ENCODE data around the gene RPL27. TPM values are rescaled to one million over a fixed set of nuclear protein-coding genes. Genes with fewer than 3 reads are reported as not detected.

Gene RPL27
- total and polyA plus RNA-seq, 4 donors, result 188 to 928 (median 442) TPM

DNA sequence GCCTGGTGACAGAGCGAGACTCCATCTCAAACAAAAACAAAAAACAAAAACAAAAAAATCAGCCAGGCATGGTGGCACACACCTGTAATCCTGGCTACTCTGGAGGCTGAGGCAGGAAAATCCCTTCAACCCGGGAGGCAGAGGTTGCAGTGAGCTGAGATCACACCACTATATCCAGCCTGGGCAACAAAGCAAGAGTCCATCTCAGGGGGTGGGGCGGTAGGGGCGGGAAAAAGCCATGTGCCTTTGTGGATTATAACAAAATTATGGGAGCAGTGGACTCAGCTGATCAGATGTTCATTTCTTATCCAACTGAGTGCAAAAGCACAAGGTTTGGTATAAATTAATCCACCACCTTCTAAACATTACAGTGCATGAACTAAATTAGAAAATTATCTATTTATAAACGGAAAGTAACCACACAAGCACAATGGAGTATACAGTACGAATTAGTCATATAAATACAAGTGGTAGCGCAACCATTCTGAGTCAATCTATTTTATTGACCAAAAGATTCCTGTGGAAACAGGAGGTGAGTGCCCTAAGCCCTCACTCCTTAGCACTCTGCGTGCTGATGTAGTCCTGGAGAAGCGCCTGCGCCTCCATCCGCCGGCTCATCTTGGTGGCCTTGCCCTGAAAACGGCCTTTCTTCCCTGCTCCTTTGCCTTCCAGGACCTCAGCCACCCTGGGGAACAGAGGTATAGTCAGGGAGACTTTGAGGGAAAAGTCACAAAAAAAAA is 48.0 kb upstream of the RPL27 start:
- H3K4me1 ChIP-seq (ENCODE audit: control insufficient read depth in 4 of 4, insufficient read depth in 4 of 4, low read length in 3 of 4), result no peaks in the 10 kb centered on the region
- TF ChIP-seq, protein P1, sequence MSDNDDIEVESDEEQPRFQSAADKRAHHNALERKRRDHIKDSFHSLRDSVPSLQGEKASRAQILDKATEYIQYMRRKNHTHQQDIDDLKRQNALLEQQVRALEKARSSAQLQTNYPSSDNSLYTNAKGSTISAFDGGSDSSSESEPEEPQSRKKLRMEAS (IDR thresholded peaks at IDR 0.05), result no peak
- TF ChIP-seq, protein P2, sequence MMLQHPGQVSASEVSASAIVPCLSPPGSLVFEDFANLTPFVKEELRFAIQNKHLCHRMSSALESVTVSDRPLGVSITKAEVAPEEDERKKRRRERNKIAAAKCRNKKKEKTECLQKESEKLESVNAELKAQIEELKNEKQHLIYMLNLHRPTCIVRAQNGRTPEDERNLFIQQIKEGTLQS (IDR thresholded peaks at IDR 0.05), result no peak
- TF ChIP-seq HNF4A (conservative IDR thresholded peaks at IDR 0.05) (no peak), TAF1 (conservative IDR thresholded peaks at IDR 0.05) (no peak), NR2F2 (IDR thresholded peaks at IDR 0.05) (no peak), RAD21 (IDR thresholded peaks at IDR 0.05) (no peak), YY1 (IDR thresholded peaks at IDR 0.05) (no peak), GABPA (IDR thresholded peaks at IDR 0.05 in 1 of 2, conservative IDR thresholded peaks at IDR 0.05 in 1 of 2) (no peak), RXRA (IDR thresholded peaks at IDR 0.05) (no peak), FOXA2 (IDR thresholded peaks at IDR 0.05) (no peak), HNF4G (IDR thresholded peaks at IDR 0.05) (no peak), JUND (IDR thresholded peaks at IDR 0.05) (no peak), FOXA1 (IDR thresholded peaks at IDR 0.05) (no peak), SP1 (IDR thresholded peaks at IDR 0.05) (no peak)
- TF ChIP-seq, protein P3, sequence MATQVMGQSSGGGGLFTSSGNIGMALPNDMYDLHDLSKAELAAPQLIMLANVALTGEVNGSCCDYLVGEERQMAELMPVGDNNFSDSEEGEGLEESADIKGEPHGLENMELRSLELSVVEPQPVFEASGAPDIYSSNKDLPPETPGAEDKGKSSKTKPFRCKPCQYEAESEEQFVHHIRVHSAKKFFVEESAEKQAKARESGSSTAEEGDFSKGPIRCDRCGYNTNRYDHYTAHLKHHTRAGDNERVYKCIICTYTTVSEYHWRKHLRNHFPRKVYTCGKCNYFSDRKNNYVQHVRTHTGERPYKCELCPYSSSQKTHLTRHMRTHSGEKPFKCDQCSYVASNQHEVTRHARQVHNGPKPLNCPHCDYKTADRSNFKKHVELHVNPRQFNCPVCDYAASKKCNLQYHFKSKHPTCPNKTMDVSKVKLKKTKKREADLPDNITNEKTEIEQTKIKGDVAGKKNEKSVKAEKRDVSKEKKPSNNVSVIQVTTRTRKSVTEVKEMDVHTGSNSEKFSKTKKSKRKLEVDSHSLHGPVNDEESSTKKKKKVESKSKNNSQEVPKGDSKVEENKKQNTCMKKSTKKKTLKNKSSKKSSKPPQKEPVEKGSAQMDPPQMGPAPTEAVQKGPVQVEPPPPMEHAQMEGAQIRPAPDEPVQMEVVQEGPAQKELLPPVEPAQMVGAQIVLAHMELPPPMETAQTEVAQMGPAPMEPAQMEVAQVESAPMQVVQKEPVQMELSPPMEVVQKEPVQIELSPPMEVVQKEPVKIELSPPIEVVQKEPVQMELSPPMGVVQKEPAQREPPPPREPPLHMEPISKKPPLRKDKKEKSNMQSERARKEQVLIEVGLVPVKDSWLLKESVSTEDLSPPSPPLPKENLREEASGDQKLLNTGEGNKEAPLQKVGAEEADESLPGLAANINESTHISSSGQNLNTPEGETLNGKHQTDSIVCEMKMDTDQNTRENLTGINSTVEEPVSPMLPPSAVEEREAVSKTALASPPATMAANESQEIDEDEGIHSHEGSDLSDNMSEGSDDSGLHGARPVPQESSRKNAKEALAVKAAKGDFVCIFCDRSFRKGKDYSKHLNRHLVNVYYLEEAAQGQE (IDR thresholded peaks at IDR 0.05), result no peak
- TF ChIP-seq, protein P4, sequence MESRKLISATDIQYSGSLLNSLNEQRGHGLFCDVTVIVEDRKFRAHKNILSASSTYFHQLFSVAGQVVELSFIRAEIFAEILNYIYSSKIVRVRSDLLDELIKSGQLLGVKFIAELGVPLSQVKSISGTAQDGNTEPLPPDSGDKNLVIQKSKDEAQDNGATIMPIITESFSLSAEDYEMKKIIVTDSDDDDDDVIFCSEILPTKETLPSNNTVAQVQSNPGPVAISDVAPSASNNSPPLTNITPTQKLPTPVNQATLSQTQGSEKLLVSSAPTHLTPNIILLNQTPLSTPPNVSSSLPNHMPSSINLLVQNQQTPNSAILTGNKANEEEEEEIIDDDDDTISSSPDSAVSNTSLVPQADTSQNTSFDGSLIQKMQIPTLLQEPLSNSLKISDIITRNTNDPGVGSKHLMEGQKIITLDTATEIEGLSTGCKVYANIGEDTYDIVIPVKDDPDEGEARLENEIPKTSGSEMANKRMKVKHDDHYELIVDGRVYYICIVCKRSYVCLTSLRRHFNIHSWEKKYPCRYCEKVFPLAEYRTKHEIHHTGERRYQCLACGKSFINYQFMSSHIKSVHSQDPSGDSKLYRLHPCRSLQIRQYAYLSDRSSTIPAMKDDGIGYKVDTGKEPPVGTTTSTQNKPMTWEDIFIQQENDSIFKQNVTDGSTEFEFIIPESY (IDR thresholded peaks at IDR 0.05), result no peak
- no peaks in the 10 kb centered on the region for H3K9me3 ChIP-seq (ENCODE audit: control insufficient read depth in 4 of 4, low read length in 3 of 4)
- H3K36me3 ChIP-seq (ENCODE audit: control insufficient read depth in 4 of 4, insufficient read depth in 3 of 4, low read depth in 1 of 4, low read length in 3 of 4), result peaks cover 10 to 55% (median 40%) of the 10 kb centered on the region in 4 donors
- WGBS, result 94% methylated on average over 13 of the region's 13 CpGs
- H3K27ac ChIP-seq (ENCODE audit: low read depth in 1 of 2, low read length in 2 of 2), result no peak overlapping the region
- no peak for DNase-seq (ENCODE audit: low spot score)
- H3K4me3 ChIP-seq (ENCODE audit: low read depth in 1 of 3, low read length in 3 of 3), result no peak overlapping the region
- no peak overlapping the region for H3K9ac ChIP-seq (ENCODE audit: low read depth in 1 of 2, low read length in 2 of 2)
- H3K27me3 ChIP-seq (ENCODE audit: control insufficient read depth in 4 of 4, insufficient read depth in 4 of 4, low read length in 3 of 4), result no peaks in the 10 kb centered on the region

DNA sequence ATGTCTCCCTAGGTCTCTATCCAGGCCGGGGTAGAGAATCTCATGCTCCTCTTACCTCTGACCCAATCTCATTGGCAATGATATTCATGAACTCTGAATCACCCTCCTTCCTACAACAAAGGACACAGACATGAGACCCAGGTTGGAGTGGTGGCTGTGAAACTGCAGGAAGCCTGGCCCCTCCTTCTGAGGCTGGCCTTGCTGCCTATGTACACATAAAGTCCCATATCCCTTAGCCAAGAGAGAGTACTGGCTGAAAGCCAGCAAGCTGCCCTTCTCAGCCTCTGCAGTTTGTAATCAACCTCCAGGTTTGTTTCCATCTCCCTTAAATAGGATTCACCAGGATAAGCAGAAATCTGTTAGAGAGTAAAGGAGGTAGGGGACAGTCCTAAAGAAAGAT is 44.5 kb upstream of the RPL27 start:
- peaks cover 12 to 77% (median 57%) of the 10 kb centered on the region in 4 donors for H3K36me3 ChIP-seq (ENCODE audit: control insufficient read depth in 4 of 4, insufficient read depth in 3 of 4, low read depth in 1 of 4, low read length in 3 of 4)
- no peak for DNase-seq (ENCODE audit: low spot score)
- no peak overlapping the region for H3K4me3 ChIP-seq (ENCODE audit: low read depth in 1 of 3, low read length in 3 of 3)
- H3K4me1 ChIP-seq (ENCODE audit: control insufficient read depth in 4 of 4, insufficient read depth in 4 of 4, low read length in 3 of 4), result no peaks in the 10 kb centered on the region
- H3K9me3 ChIP-seq (ENCODE audit: control insufficient read depth in 4 of 4, low read length in 3 of 4), result no peaks in the 10 kb centered on the region
- H3K9ac ChIP-seq (ENCODE audit: low read depth in 1 of 2, low read length in 2 of 2), result no peak overlapping the region
- 98% methylated on average over 1 of the region's 1 CpG for WGBS
- H3K27me3 ChIP-seq (ENCODE audit: control insufficient read depth in 4 of 4, insufficient read depth in 4 of 4, low read length in 3 of 4), result no peaks in the 10 kb centered on the region
- TF ChIP-seq NR2F2 (IDR thresholded peaks at IDR 0.05) (no peak), TAF1 (conservative IDR thresholded peaks at IDR 0.05) (no peak), HNF4A (conservative IDR thresholded peaks at IDR 0.05) (no peak)
- H3K27ac ChIP-seq (ENCODE audit: low read depth in 1 of 2, low read length in 2 of 2), result no peak overlapping the region
